Adipocyte (in vitro differentiated cells): Measurements from ENCODE around the gene NOL6.
"Not testable (repeated sequence)": the region's sequence is repeated elsewhere in the genome, so short reads cannot be mapped to it uniquely, and the experiment has no call there.

Experiments
- DNase-seq: peaks from one replicate; pipeline ENCODE4 v3.0.0-alpha.2; 2015; ENCODE audit warnings: low read depth
- H3K27me3 ChIP-seq: replicated peaks from 2 replicates; pipeline ENCODE4 v1.7.0; 2013; ENCODE audit warnings: mild to moderate bottlenecking, low read length, moderate library complexity; ENCODE audit not compliant: control insufficient read depth, insufficient read depth
- H3K36me3 ChIP-seq: 2 replicates; pipeline ENCODE4 v1.7.0; 2013; ENCODE audit warnings: low read length, mild to moderate bottlenecking, moderate library complexity; ENCODE audit not compliant: control insufficient read depth, insufficient read depth, severe bottlenecking
- H3K4me1 ChIP-seq: 2 replicates; pipeline ENCODE4 v1.7.0; 2013; ENCODE audit warnings: mild to moderate bottlenecking, low read length, moderate library complexity; ENCODE audit not compliant: control insufficient read depth, insufficient read depth
- H3K4me3 ChIP-seq: 2 replicates; pipeline ENCODE4 v1.7.0; 2013; ENCODE audit warnings: mild to moderate bottlenecking, low read length, moderate library complexity
- H3K9ac ChIP-seq: 2 replicates; pipeline ENCODE4 v1.7.0; 2013; ENCODE audit warnings: mild to moderate bottlenecking, low read length, moderate library complexity
- H3K9me3 ChIP-seq: 2 replicates; pipeline ENCODE4 v1.7.0; 2013; ENCODE audit warnings: mild to moderate bottlenecking, low read length, moderate library complexity; ENCODE audit not compliant: control insufficient read depth

NOL6 gene, protein sequence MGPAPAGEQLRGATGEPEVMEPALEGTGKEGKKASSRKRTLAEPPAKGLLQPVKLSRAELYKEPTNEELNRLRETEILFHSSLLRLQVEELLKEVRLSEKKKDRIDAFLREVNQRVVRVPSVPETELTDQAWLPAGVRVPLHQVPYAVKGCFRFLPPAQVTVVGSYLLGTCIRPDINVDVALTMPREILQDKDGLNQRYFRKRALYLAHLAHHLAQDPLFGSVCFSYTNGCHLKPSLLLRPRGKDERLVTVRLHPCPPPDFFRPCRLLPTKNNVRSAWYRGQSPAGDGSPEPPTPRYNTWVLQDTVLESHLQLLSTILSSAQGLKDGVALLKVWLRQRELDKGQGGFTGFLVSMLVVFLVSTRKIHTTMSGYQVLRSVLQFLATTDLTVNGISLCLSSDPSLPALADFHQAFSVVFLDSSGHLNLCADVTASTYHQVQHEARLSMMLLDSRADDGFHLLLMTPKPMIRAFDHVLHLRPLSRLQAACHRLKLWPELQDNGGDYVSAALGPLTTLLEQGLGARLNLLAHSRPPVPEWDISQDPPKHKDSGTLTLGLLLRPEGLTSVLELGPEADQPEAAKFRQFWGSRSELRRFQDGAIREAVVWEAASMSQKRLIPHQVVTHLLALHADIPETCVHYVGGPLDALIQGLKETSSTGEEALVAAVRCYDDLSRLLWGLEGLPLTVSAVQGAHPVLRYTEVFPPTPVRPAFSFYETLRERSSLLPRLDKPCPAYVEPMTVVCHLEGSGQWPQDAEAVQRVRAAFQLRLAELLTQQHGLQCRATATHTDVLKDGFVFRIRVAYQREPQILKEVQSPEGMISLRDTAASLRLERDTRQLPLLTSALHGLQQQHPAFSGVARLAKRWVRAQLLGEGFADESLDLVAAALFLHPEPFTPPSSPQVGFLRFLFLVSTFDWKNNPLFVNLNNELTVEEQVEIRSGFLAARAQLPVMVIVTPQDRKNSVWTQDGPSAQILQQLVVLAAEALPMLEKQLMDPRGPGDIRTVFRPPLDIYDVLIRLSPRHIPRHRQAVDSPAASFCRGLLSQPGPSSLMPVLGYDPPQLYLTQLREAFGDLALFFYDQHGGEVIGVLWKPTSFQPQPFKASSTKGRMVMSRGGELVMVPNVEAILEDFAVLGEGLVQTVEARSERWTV

DNA sequence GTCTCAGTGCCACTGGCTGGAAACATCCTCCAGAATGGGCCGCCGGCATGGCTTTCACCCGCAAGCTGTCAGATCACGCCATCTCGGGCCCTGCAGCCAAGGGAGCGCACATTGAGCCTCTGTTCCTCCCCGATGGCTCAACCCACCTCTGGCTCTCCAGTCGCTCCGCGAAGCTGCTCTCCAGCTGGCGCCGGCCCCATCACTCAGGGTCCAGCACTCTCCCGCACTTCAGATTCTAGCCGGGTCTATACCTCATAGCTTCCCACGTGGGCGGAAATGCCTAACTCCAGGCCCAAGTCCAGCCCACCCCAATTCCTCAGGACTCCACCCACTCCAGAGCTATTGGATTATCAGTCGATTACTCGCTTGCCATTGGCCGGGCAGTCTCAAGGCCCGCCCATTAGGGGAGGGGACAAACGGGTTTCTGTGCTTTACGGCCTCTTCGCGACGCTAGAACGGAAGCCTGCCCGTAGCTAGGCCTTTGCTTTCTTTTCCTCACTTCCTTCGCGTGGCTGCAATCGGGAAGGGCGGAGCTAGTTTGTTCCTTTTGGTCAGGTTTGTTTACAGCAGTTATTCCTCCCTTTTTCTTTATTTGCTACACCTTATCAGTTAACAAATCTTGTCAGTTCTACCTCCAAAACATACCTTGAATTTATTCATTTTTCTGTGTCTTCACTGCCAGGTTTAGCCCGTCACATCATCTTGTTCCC lies at the start of gene NOL6:
NOL6 (minus strand) TSS at position 282 of the 710 bp plus-strand sequence; CDS start at position 200, 82 bp downstream.
- no peaks in the 10 kb centered on the region for H3K9me3 ChIP-seq
- DNase-seq, result peak; percentile 100
- no peaks in the 10 kb centered on the region for H3K27me3 ChIP-seq
- H3K36me3 ChIP-seq, result peaks cover 32% of the 10 kb centered on the region
- peak within 1 kb of the TSS; percentile 97 for H3K4me3 ChIP-seq
- peak within 1 kb of the TSS; percentile 97 for H3K9ac ChIP-seq
- H3K4me1 ChIP-seq, result peaks cover 26% of the 10 kb centered on the region

DNA sequence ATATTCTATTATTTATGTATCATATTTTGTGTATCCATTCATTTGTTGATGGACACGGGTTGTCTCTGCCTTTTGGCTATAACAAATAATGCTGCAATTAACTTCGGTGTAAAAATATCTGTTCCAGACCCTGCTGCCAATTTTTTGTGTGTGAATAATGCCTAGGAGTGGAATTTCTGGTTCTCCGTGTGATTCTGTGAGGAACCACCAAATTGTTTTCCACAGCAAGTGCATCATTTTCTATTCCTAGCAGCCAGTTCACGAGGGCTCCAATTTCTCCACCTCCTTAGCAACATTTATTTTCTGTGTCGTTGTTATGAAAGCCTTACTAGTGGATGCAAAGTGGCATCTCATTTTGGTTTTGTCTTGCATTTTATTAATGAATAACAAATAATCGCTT lies 48.1 kb upstream of the NOL6 start:
- H3K36me3 ChIP-seq, H3K27me3 ChIP-seq, H3K4me3 ChIP-seq, DNase-seq, H3K9ac ChIP-seq, H3K9me3 ChIP-seq: not testable (repeated sequence)
- peaks cover 12% of the 10 kb centered on the region for H3K4me1 ChIP-seq

DNA sequence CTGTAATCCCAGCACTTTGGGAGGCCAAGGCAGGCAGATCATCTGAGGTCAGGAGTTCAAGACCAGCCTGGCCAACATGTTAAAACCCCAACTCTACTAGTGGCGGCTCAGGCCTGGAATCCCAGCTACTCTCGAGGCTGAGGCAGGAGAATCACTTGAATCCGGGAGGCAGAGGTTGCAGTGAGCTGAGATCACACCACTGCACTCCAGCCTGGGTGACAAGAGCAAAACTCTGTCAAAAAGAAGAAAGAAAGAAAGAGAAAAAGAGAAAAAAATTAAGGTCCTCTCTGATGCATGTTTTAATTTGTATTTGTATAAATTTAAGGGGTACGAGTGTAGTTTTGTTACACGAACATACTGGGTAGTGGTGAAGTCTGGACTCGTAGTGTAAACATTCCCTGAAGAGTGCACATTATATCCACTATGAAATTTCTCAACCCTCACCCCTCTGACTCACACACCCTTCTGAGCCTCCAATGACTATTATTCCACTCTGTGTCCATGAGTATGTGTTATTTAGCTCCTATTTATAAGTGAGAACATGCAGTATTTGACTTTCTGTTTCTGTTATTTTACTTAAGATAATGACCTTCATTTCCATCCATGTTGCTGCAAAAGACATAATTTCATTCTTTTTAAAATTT lies 44.3 kb upstream of the NOL6 start:
- H3K4me1 ChIP-seq, result peaks cover 16% of the 10 kb centered on the region
- peak; percentile 84 for DNase-seq
- H3K36me3 ChIP-seq, H3K4me3 ChIP-seq, H3K9ac ChIP-seq, H3K27me3 ChIP-seq, H3K9me3 ChIP-seq: not testable (repeated sequence)

DNA sequence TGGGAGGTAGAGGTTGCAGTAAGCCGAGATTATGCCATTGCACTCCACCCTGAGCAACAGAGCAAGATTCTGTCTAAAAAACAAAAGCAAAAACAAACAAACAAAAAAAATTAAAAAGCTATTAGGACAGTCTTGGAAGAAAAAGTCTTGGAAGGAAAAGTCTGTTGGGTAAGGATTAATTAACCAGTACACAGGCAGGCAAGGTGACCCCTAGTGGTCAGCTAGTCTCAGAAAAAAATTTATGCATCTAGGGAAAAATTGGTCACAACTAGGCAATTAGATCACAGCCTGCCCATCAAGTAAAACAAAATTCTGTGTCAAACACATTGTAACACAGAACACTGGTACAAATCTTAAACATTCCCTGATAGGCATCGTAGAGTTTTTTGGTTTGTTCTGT lies 43.6 kb upstream of the NOL6 start:
- Histone ChIP-seq H3K27me3 (no peaks in the 10 kb centered on the region), H3K4me1 (peaks cover 16% of the 10 kb centered on the region), H3K9ac (no peak overlapping the region), H3K9me3 (no peaks in the 10 kb centered on the region), H3K36me3 (no peaks in the 10 kb centered on the region), H3K4me3 (no peak overlapping the region)
- DNase-seq, result peak; percentile 81

DNA sequence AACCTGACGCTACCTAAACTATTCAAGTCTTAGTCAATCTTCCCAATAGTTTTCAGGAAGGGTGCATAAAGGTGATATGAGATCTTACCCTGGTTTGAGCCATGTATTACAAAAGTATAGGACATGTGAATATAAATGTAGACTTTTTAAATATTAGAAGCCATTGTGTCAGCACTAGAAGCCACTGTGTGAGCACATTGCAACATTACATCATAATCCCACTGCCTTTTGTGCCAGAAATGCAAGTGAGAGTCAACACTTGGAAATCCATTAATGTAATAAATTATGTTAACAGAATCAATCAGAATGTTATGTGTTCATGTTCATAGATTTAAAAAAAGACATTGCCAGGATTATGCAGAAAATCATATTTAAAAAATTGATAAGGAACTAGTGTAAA lies 42.7 kb upstream of the NOL6 start:
- H3K4me3 ChIP-seq, DNase-seq, H3K36me3 ChIP-seq, H3K27me3 ChIP-seq, H3K9me3 ChIP-seq, H3K9ac ChIP-seq: not testable (repeated sequence)
- peaks cover 16% of the 10 kb centered on the region for H3K4me1 ChIP-seq

DNA sequence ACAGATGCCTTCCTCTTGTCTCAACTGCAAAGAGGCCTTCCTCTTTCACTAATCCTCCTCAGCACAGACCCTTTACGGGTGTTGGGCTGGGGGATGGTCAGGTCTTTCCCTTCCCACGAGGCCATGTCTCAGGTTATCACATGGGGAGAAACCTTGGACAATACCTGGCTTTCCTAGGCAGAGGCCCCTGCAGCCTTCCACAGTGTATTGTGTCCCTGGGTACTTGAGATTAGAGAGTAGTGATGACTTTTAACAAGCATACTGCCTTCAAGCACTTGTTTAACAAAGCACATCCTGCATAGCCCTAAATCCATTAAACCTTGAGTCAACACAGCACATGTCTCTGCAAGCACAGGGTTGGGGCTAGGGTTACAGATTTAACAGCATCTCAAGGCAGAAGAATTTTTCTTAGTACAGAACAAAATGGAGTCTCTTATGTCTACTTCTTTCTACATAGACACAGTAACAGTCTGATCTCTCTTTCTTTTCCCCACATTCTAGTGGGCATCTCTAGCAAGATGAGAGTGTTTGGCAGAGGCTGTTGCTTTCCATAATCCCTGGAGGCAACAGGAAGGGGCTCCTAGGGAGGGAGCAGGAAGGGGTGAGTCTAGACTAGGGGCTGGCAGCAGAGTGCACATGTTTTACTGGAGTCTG lies 41.7 kb upstream of the NOL6 start:
- not testable (repeated sequence) for H3K27me3 ChIP-seq, H3K36me3 ChIP-seq, H3K9ac ChIP-seq, H3K9me3 ChIP-seq, H3K4me3 ChIP-seq, DNase-seq
- peaks cover 16% of the 10 kb centered on the region for H3K4me1 ChIP-seq

DNA sequence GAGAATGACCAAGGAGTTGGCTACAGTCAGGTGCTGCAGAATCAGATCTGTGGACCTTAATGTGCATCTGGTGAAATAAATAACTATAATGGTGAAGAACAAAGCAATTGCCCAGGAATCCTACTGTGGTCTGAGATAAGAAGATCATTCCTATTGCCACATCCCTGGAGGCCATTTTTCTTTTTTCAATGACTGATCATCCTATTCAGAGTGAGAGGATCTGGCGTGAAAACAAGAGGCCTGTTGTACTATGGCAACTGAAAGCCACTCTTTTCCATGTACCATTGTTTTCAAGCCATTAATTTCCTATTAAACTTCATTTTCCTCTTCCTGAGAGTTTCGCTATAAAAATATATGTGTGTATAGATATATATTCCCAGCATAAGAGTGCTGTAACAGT lies 38.8 kb upstream of the NOL6 start:
- not testable (repeated sequence) for H3K4me3 ChIP-seq, H3K4me1 ChIP-seq, H3K36me3 ChIP-seq, H3K9ac ChIP-seq, DNase-seq, H3K9me3 ChIP-seq, H3K27me3 ChIP-seq

DNA sequence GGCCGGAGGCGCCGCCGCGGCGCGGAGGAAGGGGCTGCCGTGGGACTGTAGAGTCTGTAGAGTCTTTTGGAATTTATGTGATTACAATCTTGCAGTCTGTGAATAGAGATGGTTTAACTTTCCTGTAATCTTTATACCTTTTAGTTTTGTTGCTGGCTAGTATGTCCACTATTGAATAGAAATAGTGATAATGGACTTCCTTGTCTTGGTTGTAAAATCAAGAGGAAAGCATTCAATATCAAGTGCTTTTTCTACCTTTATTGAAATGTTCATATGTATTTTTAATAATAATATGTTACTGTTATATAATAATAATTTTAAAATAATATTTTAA lies 37.4 kb upstream of the NOL6 start:
- Histone ChIP-seq H3K9ac (peak overlapping the region; percentile 97), H3K4me3 (peak overlapping the region; percentile 91), H3K4me1 (peaks cover 16% of the 10 kb centered on the region)
- not testable (repeated sequence) for H3K9me3 ChIP-seq, H3K27me3 ChIP-seq, H3K36me3 ChIP-seq, DNase-seq

DNA sequence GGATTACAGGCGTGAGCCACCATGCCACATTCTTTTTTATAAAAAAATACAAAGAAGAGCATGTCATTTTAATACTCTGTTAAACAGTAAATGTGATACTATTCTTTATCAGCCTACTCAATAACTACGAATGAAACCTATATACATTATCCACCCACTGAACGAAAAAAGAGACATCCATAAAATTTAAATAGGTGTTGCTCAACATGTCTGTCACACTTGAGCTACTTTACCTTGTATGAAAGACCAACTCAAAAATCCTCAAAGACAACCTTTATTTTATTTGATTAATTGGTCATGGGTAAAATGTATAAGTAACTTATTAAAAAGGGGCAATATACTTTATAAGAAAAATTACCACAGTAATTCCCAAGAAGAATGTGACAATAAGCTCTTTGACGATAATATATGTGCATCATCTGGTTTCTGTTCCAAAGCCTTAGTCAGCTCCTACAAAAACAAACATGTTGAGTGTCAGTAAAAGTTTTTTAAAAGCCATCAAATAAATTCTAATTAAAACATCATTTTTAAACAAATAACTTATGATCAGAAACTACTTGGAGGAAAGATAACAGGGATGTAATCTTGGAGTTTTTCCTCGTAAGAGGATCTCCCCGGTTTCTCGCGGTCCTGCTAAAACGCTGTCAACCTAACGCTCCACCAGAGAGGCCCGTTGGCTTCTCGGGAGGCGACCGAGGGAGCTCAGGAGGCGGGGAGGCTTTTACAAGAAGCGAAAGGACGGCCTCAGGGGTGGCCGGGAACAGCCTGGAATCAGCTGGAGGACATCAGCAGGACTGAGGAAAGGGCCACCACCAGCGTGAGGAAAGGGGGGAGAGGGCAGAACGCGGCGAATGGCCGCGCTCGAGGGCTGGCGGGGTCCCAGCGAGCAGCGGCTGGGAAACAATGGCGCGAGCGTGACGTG lies 36.8 kb upstream of the NOL6 start:
- no peaks in the 10 kb centered on the region for H3K27me3 ChIP-seq
- H3K4me1 ChIP-seq, result peaks cover 18% of the 10 kb centered on the region
- H3K4me3 ChIP-seq, result peak overlapping the region; percentile 91
- no peaks in the 10 kb centered on the region for H3K9me3 ChIP-seq
- peak overlapping the region; percentile 97 for H3K9ac ChIP-seq
- H3K36me3 ChIP-seq, result no peaks in the 10 kb centered on the region
- peak; percentile 80 for DNase-seq
